Stomach (tissue), 9 donors: ENCODE results near the gene POGLUT2. TPM values are rescaled to one million over a fixed set of nuclear protein-coding genes. Genes with fewer than 3 reads are reported as not detected.

Source experiments
- DNase-seq, 2 donors: peaks; one replicate each; pipeline versions ENCODE4 v3.0.0 to v3.0.0-alpha.2; 2013 to 2019
- H3K27ac ChIP-seq, 5 donors: fragments of 200-600 bp in 4 of 5; sonication (generic) in 4 of 5; one replicate each; pipeline ENCODE4 v1.5.1; 2013 to 2019; ENCODE audit warnings: mild to moderate bottlenecking in 1 of 5, moderate library complexity in 1 of 5
- H3K27me3 ChIP-seq, 3 donors: fragments of 200-600 bp; sonication (generic); one replicate each; pipeline ENCODE4 v1.5.1; 2017 to 2019; ENCODE audit warnings: mixed run types in 1 of 3
- H3K36me3 ChIP-seq, 4 donors: fragments of 200-600 bp; sonication (generic); 1 replicate in 3 of 4; 2 replicates in 1 of 4; pipeline ENCODE4 v1.5.1; 2016 to 2019
- H3K4me1 ChIP-seq, 4 donors: fragments of 200-600 bp; sonication (generic); one replicate each; pipeline ENCODE4 v1.5.1; 2016 to 2019
- H3K4me3 ChIP-seq, 4 donors: fragments of 200-600 bp; sonication (generic) in 3 of 4; one replicate each; pipeline ENCODE4 v1.5.1; 2016 to 2019; ENCODE audit warnings: mild to moderate bottlenecking in 1 of 4
- H3K9me3 ChIP-seq, 4 donors: fragments of 200-600 bp; sonication (generic); one replicate each; pipeline ENCODE4 v1.5.1; 2016 to 2019
- CTCF ChIP-seq, 7 experiments: fragments of 450-650 bp in 4 of 7; fragments of 200-600 bp in 3 of 7; sonication (generic) in 3 of 7; IDR thresholded peaks; one replicate each; pipeline ENCODE4 v1.5.1; 2016 to 2019; ENCODE audit warnings: antibody characterized with exemption in 7 of 7, control low read depth in 2 of 7, mild to moderate bottlenecking in 1 of 7
- EP300 ChIP-seq: sonication (generic); formaldehyde crosslinking; IDR thresholded peaks from one replicate; pipeline ENCODE4 v1.6.1; 2017; ENCODE audit warnings: antibody characterized with exemption
- POLR2A ChIP-seq, 4 donors: fragments of 450-650 bp; IDR thresholded peaks; one replicate each; pipeline ENCODE4 v1.6.1; 2016; ENCODE audit warnings: antibody characterized with exemption in 4 of 4, control low read depth in 2 of 4, mild to moderate bottlenecking in 1 of 4, moderate library complexity in 1 of 4
- POLR2AphosphoS5 ChIP-seq, 3 donors: sonication (generic); formaldehyde crosslinking; IDR thresholded peaks; one replicate each; pipeline ENCODE4 v1.6.1; 2016; ENCODE audit warnings: antibody characterized with exemption in 3 of 3
- whole genome bisulfite sequencing, 5 donors: extraction: QIAGEN DNeasy Blood & Tissue Kit in 3 of 5; methylation state at CpG; one replicate each; pipeline versions ENCODE4 v1.1.5 to v1.1.7; 2013 to 2018; 5-methylcytosine and 5-hydroxymethylcytosine counted together
- intact Hi-C: fragments of 100-400 bp; cut with DNase I; formaldehyde crosslinking; loops from one replicate; pipeline ENCODE4 v1.15.1; 2023; ENCODE audit warnings: low total_unique reads
- polyA plus RNA-seq, 3 donors: library from polyadenylated mRNA; stranded (reverse); fragments of 200-250 nt; gene quantifications; one replicate each; pipeline ENCODE4 v1.2.3, GENCODE V29; 2013
- total RNA-seq, 5 donors: library from RNA; depleted of rRNA; stranded (reverse); fragments of >200 nt; gene quantifications; one replicate each; pipeline versions ENCODE4 v1.1.0 to v1.2.3, GENCODE V29; 2014 to 2016
- donor health status: healthy with polysubstance abuse.
- donor health status: Bipolar disorder and iron deficiency.
- donor health status: healthy.

The POGLUT2 gene
- total and polyA plus RNA-seq, 8 donors = 0.58 to 48.2 (median 2.2) TPM; not detected in 1

- no peaks in the 10 kb centered on the region for H3K9me3 ChIP-seq
- peaks cover 0 to 16% (median 7%) of the 10 kb centered on the region in 4 donors for H3K36me3 ChIP-seq
- TF ChIP-seq CTCF (IDR thresholded peaks at IDR 0.05) (no peak), POLR2AphosphoS5 (IDR thresholded peaks at IDR 0.05) (peak; percentile 95 to 99 (median 96)), EP300 (no peak), POLR2A (IDR thresholded peaks at IDR 0.05) (peak in 1 of 4 donors; percentile 60)
- 0 to 1% (median 0%) methylated on average over 45 to 49 of the region's 49 CpGs for WGBS, 5 donors
- H3K27me3 ChIP-seq = no peaks in the 10 kb centered on the region
- DNase-seq = peak; percentile 96 to 98
- H3K27ac ChIP-seq = peak within 1 kb of the TSS; percentile 97 to 100 (median 98)
- H3K4me3 ChIP-seq = peak within 1 kb of the TSS; percentile 83 to 97 (median 89)
- H3K4me1 ChIP-seq = peaks cover 7 to 48% (median 28%) of the 10 kb centered on the region in 4 donors
- intact Hi-C loops = loop anchor here (10.0 kb wide), 1 partner anchor 261 kb away; no protein-coding TSS in a partner anchor
These were observed 47.0 kb upstream of the POGLUT2 start, which contains the start of gene ERCC5 for GRCh38 chr13:102845630-102846260. ERCC5 (plus strand) TSS chr13:102846032; CDS start chr13:102846267, 235 bp downstream.

GRCh38 chr13:102845289-102845629 is 46.5 kb upstream of the POGLUT2 start:
- Histone ChIP-seq H3K9me3 (no peaks in the 10 kb centered on the region), H3K4me3 (peak overlapping the region; percentile 83 to 97 (median 89)), H3K27me3 (no peaks in the 10 kb centered on the region), H3K4me1 (peaks cover 7 to 43% (median 26%) of the 10 kb centered on the region in 4 donors), H3K27ac (peak overlapping the region; percentile 97 to 100 (median 98)), H3K36me3 (peaks cover 0 to 13% (median 7%) of the 10 kb centered on the region in 4 donors)
- DNase-seq = no peak
- WGBS, 5 donors = 1 to 2% (median 1%) methylated on average over 13 of the region's 13 CpGs
- intact Hi-C loops = loop anchor here (10.0 kb wide), 1 partner anchor 260 kb away; no protein-coding TSS in a partner anchor
- TF ChIP-seq EP300 (no peak), POLR2A (IDR thresholded peaks at IDR 0.05) (no peak), POLR2AphosphoS5 (IDR thresholded peaks at IDR 0.05) (no peak), CTCF (IDR thresholded peaks at IDR 0.05) (no peak)

- intact Hi-C loops = no loop called here
- Histone ChIP-seq H3K4me1 (peaks cover 0 to 1% (median 0%) of the 10 kb centered on the region in 4 donors), H3K4me3 (no peak overlapping the region), H3K36me3 (peaks cover 18 to 63% (median 54%) of the 10 kb centered on the region in 4 donors), H3K27ac (no peak overlapping the region), H3K27me3 (no peaks in the 10 kb centered on the region), H3K9me3 (no peaks in the 10 kb centered on the region)
- TF ChIP-seq CTCF (IDR thresholded peaks at IDR 0.05) (no peak), POLR2AphosphoS5 (IDR thresholded peaks at IDR 0.05) (no peak), EP300 (no peak), POLR2A (IDR thresholded peaks at IDR 0.05) (no peak)
- WGBS, 5 donors = 80 to 96% (median 92%) methylated on average over 5 of the region's 5 CpGs
- no peak for DNase-seq
These were observed 40.7 kb upstream of the POGLUT2 start for GRCh38 chr13:102839462-102839861.

GRCh38 chr13:102838982-102839381 is 40.2 kb upstream of the POGLUT2 start:
- 34 to 49% (median 48%) methylated on average over 4 of the region's 4 CpGs for WGBS, 5 donors
- Histone ChIP-seq H3K36me3 (peaks cover 20 to 68% (median 59%) of the 10 kb centered on the region in 4 donors), H3K27ac (no peak overlapping the region), H3K27me3 (no peaks in the 10 kb centered on the region), H3K4me1 (no peaks in the 10 kb centered on the region), H3K4me3 (no peak overlapping the region), H3K9me3 (no peaks in the 10 kb centered on the region)
- DNase-seq = no peak
- TF ChIP-seq EP300 (no peak), CTCF (IDR thresholded peaks at IDR 0.05) (no peak), POLR2A (IDR thresholded peaks at IDR 0.05) (no peak), POLR2AphosphoS5 (IDR thresholded peaks at IDR 0.05) (no peak)
- intact Hi-C loops = no loop called here
